Right ventricle myocardium superior (tissue), 1 donor: ENCODE measurements around the gene MSANTD1. TPM values are rescaled to one million over a fixed set of nuclear protein-coding genes. Genes with fewer than 3 reads are reported as not detected.
A peak's percentile ranks its signal among the peaks of the same experiment; 100 is the strongest.

Source experiments
- ATAC-seq: fragments of 200-7000 bp; cut with Tn5 transposase; one replicate; pipeline ENCODE4 v1.9.1; 2020; ENCODE audit warnings: mild to moderate bottlenecking; ENCODE audit not compliant: poor library complexity
- DNase-seq: peaks from one replicate; pipeline ENCODE4 v3.0.0-alpha.2; 2020
- intact Hi-C: fragments of 100-400 bp; cut with DNase I; formaldehyde crosslinking; loops from one replicate; pipeline ENCODE4 v1.11.2; 2022
- total RNA-seq: library from RNA; stranded (reverse); fragmentation: NEBNext Ultra II Directional; extraction: Animal tissue kit (Norgen Biotek cat#: 25700); gene quantifications from one replicate; pipeline ENCODE4 v1.2.1, GENCODE V29; 2021
- donor health status: DM: no; HTN: yes; CAD: no; lungs with severe emphysema.

MSANTD1 gene
- total RNA-seq, 1 donor from 2014 or later, result 0.54 TPM

DNA sequence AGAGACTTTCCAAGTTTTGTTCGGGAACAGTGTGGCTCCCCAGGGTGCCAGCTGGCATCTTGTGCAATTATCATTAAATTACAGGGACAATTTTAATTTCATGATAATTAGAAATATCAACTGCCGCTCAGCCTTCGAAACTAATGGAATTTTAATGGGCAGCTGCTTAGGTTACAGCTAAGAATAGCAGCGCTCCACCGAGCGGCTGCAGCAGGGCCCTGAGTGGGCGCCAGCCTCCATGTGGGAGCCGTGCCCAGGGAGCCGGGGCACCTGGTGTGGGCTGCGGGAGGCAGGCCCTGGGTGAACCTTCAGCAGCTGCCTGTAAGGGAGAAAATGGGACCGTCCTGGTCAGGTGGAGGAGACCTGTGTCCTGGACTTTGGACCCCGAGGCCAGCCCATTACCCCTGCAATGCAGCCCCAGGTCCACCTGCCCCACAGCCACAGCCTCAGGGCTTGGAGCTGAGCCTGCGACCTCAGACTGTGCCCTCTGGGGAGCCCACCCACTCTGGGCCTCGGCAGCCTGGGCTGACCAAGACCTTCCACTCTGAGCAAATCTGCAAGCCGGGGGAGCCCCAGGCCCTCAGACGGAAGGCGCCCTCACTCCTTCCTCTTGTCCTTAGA lies 21.1 kb downstream of the MSANTD1 start:
- peak; percentile 76 for DNase-seq

GRCh38 chr4:3271131-3271530 lies 22.2 kb downstream of the MSANTD1 start:
- intact Hi-C loops, result no loop called here
- ATAC-seq (no peak), DNase-seq (peak; percentile 9)

More for the DNA sequence above, 21.1 kb downstream of the MSANTD1 start:
- intact Hi-C loops, result no loop called here
- peak; percentile 97 for ATAC-seq

- ATAC-seq (no peak), DNase-seq (peak; percentile 29)
- intact Hi-C loops, result no loop called here
Measured at GRCh38 chr4:3276986-3277385, 28.0 kb downstream of the MSANTD1 start.

DNA sequence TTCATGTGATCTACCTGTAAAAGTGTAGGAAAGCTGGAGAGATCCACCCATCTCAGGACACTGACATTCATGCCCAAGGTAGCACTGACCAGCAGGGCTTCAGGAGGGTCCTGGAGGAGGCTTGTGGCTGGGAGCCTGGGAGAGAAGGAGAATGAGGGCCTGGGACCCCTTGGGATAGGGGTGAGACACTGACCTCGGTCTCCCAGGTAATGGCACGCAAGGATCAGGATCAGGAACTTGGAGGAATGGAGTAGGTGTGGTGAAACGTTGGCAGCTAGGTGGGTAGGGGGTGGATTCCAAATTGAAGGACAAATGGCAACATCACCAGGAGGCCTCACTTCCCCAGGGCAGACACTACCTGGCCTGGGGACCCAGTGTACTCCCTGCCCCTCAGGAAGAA lies 31.5 kb downstream of the MSANTD1 start:
- DNase-seq (peak; percentile 10), ATAC-seq (no peak)
- intact Hi-C loops, result no loop called here

GRCh38 chr4:3283483-3283882 lies 34.5 kb downstream of the MSANTD1 start:
- no peak for ATAC-seq

DNA sequence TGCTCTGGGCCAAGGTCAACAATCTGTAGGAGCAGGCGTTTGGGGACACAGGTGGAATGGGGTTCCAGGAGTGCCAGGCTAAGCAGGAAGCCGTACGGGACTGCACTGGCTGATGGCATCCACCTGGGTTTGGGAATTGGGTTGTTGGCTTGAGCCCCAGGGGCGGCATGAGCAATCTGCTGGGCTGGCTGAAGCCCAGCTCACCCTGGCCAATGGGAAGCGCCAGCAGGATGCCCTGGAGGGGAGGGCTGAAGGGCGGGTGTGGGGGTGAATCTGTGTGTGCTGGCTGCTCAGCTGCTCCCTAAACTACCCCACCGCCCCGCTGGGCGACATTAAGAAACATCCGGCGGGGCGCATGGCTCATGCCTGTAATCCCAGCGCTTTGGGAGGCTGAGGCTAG lies 35.0 kb downstream of the MSANTD1 start:
- intact Hi-C loops, result no loop called here
- ATAC-seq, result no peak

More at GRCh38 chr4:3283483-3283882, 34.5 kb downstream of the MSANTD1 start:
- intact Hi-C loops, result no loop called here
- DNase-seq, result no peak

GRCh38 chr4:3284734-3285557 lies 36.0 kb downstream of the MSANTD1 start:
- ATAC-seq (no peak), DNase-seq (peak; percentile 34)
- intact Hi-C loops, result no loop called here

More for the DNA sequence above, 35.0 kb downstream of the MSANTD1 start:
- DNase-seq, result no peak

GRCh38 chr4:3285558-3286334 lies 36.8 kb downstream of the MSANTD1 start:
- ATAC-seq (peak; percentile 20), DNase-seq (peak; percentile 50)
- intact Hi-C loops, result no loop called here

GRCh38 chr4:3286335-3287175 lies 37.6 kb downstream of the MSANTD1 start:
- no peak for ATAC-seq
- peak; percentile 33 for DNase-seq
- intact Hi-C loops, result no loop called here

DNA sequence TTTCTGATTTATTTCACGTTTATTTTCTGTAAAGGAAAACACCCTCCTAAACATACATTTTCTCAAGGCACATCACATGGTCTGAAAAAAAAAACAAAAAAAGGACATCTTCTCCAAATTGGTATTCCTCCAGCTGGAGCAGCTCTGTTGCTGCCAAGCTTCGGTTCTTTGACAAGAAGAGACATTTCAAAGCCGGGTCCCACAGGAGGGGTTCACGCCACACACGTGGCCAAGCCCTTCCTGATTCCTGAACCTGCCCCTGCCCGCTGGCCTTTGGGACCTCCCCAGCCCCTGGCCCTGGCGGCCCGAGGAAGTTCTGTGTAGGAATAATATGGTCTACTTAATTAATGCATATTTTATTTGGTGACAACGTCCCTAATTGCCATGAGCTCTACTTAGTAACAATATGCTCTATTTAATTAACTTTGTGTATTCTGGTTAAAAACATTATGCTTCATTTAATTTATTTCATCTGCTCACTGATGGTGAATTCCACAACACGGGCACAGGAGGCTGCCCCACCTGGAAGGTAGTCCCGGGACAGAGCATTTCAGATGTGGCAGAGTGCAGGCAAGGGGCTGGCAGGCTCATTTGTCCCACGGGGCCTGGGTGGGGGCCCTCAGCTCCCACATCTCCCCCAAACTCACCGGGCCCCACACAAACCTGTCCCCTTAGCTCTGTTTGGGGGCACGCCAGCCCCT lies 38.5 kb downstream of the MSANTD1 start:
- intact Hi-C loops, result no loop called here
- DNase-seq, result peak; percentile 21
- ATAC-seq, result no peak

DNA sequence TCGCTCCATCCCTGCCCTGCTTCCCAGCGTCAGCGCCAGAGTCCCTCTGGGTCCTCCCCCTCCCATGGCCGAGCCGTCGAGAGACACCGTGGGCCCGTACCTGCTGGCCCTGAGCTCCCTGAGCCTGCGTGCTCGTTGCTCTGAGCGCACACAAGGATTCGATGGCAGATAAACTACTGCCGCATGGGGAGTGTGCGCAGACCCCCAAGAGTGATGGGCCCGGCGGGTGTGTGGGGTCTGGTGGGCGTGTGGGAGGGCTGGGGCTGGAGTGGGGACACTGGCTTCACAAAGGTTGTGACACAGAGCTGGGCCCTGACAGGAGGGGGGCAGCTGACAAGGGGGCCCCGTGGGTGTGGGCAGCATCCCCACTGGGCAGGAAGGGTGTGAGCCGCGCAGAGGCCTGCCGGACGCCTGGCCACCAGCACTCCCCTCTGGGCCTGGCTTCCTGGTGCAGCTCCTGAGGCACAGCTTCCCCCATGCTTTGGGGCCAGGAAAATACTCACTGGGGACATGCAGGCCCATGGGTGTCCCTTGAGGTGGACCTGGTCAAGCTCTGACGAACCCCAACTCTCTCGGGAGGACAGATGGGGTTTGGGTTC lies 39.1 kb downstream of the MSANTD1 start:
- ATAC-seq (no peak), DNase-seq (peak; percentile 51)
- intact Hi-C loops, result no loop called here

GRCh38 chr4:3288571-3289094 lies 39.7 kb downstream of the MSANTD1 start:
- no peak for ATAC-seq
- intact Hi-C loops, result no loop called here
- peak; percentile 45 for DNase-seq

DNA sequence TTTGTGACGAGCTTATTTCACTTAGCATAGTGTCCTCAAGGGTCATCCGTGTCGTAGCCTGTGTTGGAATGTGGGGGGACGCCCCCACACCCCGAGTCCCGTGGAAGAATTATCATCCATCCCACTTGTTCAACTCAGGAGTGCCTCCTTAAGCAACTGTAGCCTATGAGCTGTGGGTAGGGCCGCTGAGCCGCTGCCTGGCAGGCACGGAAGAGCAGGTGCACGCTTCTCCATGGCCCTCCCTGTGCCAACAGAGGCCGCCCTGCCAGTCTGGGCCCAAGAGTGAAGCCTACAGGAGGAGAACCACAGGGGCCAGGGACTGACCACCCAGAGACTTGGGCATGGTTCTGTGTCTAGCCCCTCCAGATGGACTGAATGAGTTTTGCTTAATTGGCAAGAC lies 41.5 kb downstream of the MSANTD1 start:
- DNase-seq (peak; percentile 34), ATAC-seq (no peak)
- intact Hi-C loops, result no loop called here

- intact Hi-C loops, result no loop called here
- ATAC-seq, result no peak
- peak; percentile 24 for DNase-seq
Measured at GRCh38 chr4:3290889-3291321, 41.9 kb downstream of the MSANTD1 start.

- intact Hi-C loops, result no loop called here
- no peak for DNase-seq
- ATAC-seq, result peak; percentile 2
Measured at GRCh38 chr4:3291411-3291968, 42.5 kb downstream of the MSANTD1 start.

GRCh38 chr4:3291969-3292570 lies 43.1 kb downstream of the MSANTD1 start:
- intact Hi-C loops, result no loop called here

More at GRCh38 chr4:3291969-3292570, 43.1 kb downstream of the MSANTD1 start:
- DNase-seq (peak; percentile 83), ATAC-seq (peak; percentile 82)
